ENCODE results near the gene CCNT1. TPM values are rescaled to one million over a fixed set of nuclear protein-coding genes. Genes with fewer than 3 reads are reported as not detected.
"Not testable (repeated sequence)": the region's sequence is repeated elsewhere in the genome, so short reads cannot be mapped to it uniquely, and the experiment has no call there.

Gene CCNT1
- total RNA-seq, 2 donors from 2014 or later: 12.5 to 16.2 TPM

GRCh38 chr12:48728807-48729206 lies 12.3 kb upstream of the CCNT1 start:
- no peaks in the 10 kb centered on the region for H3K4me1 ChIP-seq
- TF ChIP-seq CTCF (IDR thresholded peaks at IDR 0.05): no peak
- H3K27ac ChIP-seq: no peak overlapping the region
- no peaks in the 10 kb centered on the region for H3K9me3 ChIP-seq
- DNase-seq (ENCODE audit: low spot score): no peak
- H3K27me3 ChIP-seq: no peaks in the 10 kb centered on the region
- H3K4me3 ChIP-seq: no peak overlapping the region
- no peaks in the 10 kb centered on the region for H3K36me3 ChIP-seq

DNA sequence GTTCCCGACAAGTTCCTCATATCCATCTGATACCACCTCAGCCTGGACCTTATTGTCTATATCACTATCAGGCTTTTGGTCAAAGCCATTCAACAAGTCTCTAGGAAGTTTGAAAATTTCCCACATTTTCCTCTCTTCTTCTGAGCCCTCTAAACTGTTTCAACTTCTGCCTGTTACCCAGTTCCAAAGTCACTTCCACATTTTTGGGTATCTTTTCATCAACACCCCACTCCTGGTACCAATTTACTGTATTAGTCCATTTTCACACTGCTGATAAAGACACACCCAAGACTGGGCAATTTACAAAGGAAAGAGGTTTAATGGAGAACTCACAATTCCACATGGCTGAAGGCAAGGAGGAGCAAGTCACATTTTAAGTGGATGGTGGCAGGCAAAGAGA lies 4.2 kb upstream of the CCNT1 start:
- not testable (repeated sequence) for H3K4me3 ChIP-seq; H3K4me1 ChIP-seq; H3K36me3 ChIP-seq; H3K27ac ChIP-seq; H3K27me3 ChIP-seq; DNase-seq (ENCODE audit: low spot score)
- H3K9me3 ChIP-seq: peaks cover 0 to 12% of the 10 kb centered on the region in 2 donors

DNA sequence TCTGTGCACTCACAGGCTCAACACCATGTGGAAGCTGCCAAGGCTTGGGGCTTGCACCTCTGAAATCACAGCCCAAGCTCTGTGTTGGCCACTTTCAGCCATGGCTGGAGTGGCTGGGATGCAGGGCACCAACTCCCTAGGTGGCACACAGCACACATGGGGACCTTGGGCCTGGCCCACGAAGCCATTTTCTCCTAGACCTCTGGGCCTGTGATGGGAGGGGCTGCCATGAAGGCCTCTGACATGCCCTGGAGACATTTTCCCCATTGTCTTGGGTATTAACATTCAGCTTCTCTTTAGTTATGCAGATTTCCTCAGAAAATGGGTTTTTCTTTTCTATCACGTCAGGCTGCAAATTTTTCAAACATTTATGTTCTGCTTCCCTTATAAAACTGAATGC lies 3.7 kb upstream of the CCNT1 start:
- not testable (repeated sequence) for H3K36me3 ChIP-seq; H3K27me3 ChIP-seq; DNase-seq (ENCODE audit: low spot score); H3K27ac ChIP-seq; H3K4me3 ChIP-seq
- Histone ChIP-seq H3K4me1 (peaks cover 0 to 14% of the 10 kb centered on the region in 2 donors), H3K9me3 (peaks cover 0 to 12% of the 10 kb centered on the region in 2 donors)

- Histone ChIP-seq H3K9me3 (peaks cover 0 to 12% of the 10 kb centered on the region in 2 donors), H3K4me1 (peaks cover 0 to 26% of the 10 kb centered on the region in 2 donors)
- H3K4me3 ChIP-seq; DNase-seq (ENCODE audit: low spot score); H3K36me3 ChIP-seq; H3K27ac ChIP-seq; H3K27me3 ChIP-seq: not testable (repeated sequence)
Measured at GRCh38 chr12:48719002-48719401, 2.5 kb upstream of the CCNT1 start.

GRCh38 chr12:48717252-48717695 lies 767 bp upstream of the CCNT1 start:
- Histone ChIP-seq H3K4me3 (peak overlapping the region; percentile 84 to 86), H3K27me3 (no peaks in the 10 kb centered on the region), H3K9me3 (peaks cover 0 to 12% of the 10 kb centered on the region in 2 donors), H3K36me3 (peaks cover 17% of the 10 kb centered on the region), H3K27ac (peak overlapping the region; percentile 96), H3K4me1 (peaks cover 0 to 32% of the 10 kb centered on the region in 2 donors)
- TF ChIP-seq CTCF (IDR thresholded peaks at IDR 0.05): no peak
- peak; percentile 1 for DNase-seq (ENCODE audit: low spot score)

DNA sequence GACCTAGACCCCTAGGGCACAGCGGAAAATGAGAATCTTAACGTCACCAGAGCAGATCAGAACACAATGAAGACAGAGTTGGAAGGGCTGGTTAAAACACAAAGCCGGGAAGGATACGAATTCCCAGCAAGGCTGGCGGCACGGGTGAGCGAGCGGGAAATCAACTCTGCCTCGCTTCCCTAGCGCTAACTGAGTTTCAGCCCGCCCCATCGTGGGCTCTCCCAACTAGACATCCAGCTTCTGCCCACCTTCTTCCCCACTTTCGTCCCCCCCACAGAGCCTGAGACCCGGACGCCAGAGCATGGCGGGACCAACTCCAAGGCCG lies 377 bp downstream of the CCNT1 start:
- peaks cover 0 to 32% of the 10 kb centered on the region in 2 donors for H3K4me1 ChIP-seq
- no peak for TF ChIP-seq CTCF (IDR thresholded peaks at IDR 0.05)

GRCh38 chr12:48712209-48712608 lies 4.3 kb downstream of the CCNT1 start:
- no peak overlapping the region for H3K4me3 ChIP-seq
- H3K27me3 ChIP-seq: no peaks in the 10 kb centered on the region
- H3K36me3 ChIP-seq: peaks cover 43% of the 10 kb centered on the region
- peaks cover 0 to 48% of the 10 kb centered on the region in 2 donors for H3K4me1 ChIP-seq
- DNase-seq (ENCODE audit: low spot score): peak; percentile 38
- H3K27ac ChIP-seq: no peak overlapping the region
- no peaks in the 10 kb centered on the region for H3K9me3 ChIP-seq
- no peak for TF ChIP-seq CTCF (IDR thresholded peaks at IDR 0.05)

More for the DNA sequence above, 377 bp downstream of the CCNT1 start:
- H3K4me3 ChIP-seq: peak overlapping the region; percentile 84 to 86
- H3K27me3 ChIP-seq: no peaks in the 10 kb centered on the region
- no peak for DNase-seq (ENCODE audit: low spot score)
- peaks cover 0 to 10% of the 10 kb centered on the region in 2 donors for H3K9me3 ChIP-seq
- H3K27ac ChIP-seq: peak overlapping the region; percentile 96
- H3K36me3 ChIP-seq: peaks cover 28% of the 10 kb centered on the region

DNA sequence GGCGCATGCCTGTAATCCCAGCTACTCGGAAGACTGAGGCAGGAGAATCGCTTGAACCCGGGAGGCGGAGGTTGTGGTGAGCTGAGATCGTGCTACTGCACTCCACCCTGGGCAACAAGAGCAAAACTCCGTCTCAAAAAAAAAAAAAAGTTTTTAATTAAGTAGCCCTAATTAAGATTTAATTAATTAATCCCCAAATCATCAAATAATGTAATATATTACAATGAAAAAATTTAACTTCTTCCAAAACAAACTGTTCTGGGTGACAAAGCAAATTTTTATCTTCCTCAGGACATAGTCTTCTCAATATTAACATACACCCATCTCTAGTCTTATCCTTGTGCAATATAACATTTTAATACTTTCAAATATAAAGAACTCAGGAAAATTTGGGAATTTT lies 17.7 kb downstream of the CCNT1 start:
- not testable (repeated sequence) for H3K4me3 ChIP-seq; H3K9me3 ChIP-seq; DNase-seq (ENCODE audit: low spot score); H3K27me3 ChIP-seq; H3K27ac ChIP-seq; H3K4me1 ChIP-seq
- peaks cover 64% of the 10 kb centered on the region for H3K36me3 ChIP-seq

All from right atrium auricular region (tissue), 2 donors.